Nephron progenitor cell (in vitro differentiated cells): ENCODE data around the gene CD47.

Source experiments
- DNase-seq: peaks from one replicate; pipeline ENCODE4 v3.0.0; 2021
- H3K27ac Mint-ChIP-seq: 2 replicates; pipeline ENCODE4 v1.8.0; 2021; ENCODE audit warnings: mild to moderate bottlenecking, moderate library complexity, mixed read lengths
- H3K27me3 Mint-ChIP-seq: 2 replicates; pipeline ENCODE4 v1.8.0; 2021; ENCODE audit warnings: mild to moderate bottlenecking, low read depth, mixed read lengths; ENCODE audit not compliant: poor library complexity
- H3K36me3 Mint-ChIP-seq: 2 replicates; pipeline ENCODE4 v1.8.0; 2021; ENCODE audit warnings: low read depth, mixed read lengths
- H3K4me1 Mint-ChIP-seq: 2 replicates; pipeline ENCODE4 v1.8.0; 2021; ENCODE audit warnings: mixed read lengths
- H3K4me3 Mint-ChIP-seq: 2 replicates; pipeline ENCODE4 v1.8.0; 2021; ENCODE audit warnings: mild to moderate bottlenecking, moderate library complexity, mixed read lengths
- H3K9me3 Mint-ChIP-seq: 2 replicates; pipeline ENCODE4 v1.8.0; 2021; ENCODE audit warnings: mild to moderate bottlenecking, moderate library complexity, mixed read lengths
- TF ChIP-seq, protein P1 (sequence below): fragments of 200-600 bp; sonication (generic); IDR thresholded peaks from 2 replicates; pipeline ENCODE4 v1.5.0; 2021; ENCODE audit warnings: antibody characterized with exemption

The CD47 gene

DNA sequence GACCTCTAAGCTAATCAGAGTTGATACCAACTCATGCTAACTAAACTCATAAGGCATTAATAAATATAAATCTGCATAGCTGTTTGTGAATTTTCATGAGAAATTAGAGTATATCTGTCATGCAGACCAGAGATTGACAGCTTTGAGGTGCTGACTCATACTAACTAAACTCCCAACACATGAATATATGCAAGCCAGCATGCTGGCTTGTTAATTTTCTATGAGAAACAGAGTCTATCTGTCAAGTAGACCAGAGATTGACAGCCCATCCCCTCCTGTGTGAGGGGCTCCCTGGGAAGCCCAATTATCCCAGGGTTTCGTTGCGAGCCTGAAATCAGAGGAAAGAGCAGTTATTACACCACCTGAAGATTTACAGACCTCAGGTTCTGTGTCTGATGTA is 69.3 kb downstream of the CD47 start:
- Mint-ChIP-seq H3K36me3 (no peaks in the 10 kb centered on the region), H3K27ac (no peak overlapping the region), H3K4me3 (no peak overlapping the region), H3K27me3 (peaks cover 3% of the 10 kb centered on the region), H3K9me3 (peaks cover under 1% of the 10 kb centered on the region), H3K4me1 (no peaks in the 10 kb centered on the region)
- no peak for DNase-seq
- TF ChIP-seq, protein P1, sequence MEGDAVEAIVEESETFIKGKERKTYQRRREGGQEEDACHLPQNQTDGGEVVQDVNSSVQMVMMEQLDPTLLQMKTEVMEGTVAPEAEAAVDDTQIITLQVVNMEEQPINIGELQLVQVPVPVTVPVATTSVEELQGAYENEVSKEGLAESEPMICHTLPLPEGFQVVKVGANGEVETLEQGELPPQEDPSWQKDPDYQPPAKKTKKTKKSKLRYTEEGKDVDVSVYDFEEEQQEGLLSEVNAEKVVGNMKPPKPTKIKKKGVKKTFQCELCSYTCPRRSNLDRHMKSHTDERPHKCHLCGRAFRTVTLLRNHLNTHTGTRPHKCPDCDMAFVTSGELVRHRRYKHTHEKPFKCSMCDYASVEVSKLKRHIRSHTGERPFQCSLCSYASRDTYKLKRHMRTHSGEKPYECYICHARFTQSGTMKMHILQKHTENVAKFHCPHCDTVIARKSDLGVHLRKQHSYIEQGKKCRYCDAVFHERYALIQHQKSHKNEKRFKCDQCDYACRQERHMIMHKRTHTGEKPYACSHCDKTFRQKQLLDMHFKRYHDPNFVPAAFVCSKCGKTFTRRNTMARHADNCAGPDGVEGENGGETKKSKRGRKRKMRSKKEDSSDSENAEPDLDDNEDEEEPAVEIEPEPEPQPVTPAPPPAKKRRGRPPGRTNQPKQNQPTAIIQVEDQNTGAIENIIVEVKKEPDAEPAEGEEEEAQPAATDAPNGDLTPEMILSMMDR: no peak

DNA sequence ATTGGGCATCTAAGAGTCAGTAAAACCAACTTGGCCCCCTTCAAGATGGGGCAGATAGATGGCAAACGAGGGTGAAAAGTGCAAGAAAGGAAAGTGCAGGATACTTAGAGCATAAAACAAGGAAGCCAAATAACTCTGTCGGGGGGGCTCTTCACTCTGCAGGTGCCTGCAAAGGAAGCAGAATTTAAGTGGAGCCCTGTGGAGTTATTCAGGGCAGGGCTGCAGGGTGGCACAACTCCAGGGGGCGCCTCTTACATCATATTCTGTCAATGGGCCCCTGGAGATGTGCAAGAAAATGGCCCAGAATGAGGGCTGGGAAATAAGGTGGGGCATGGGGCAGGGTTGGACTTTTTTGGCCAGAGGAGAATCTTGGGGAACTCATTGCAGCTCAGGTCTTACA is 69.7 kb downstream of the CD47 start:
- TF ChIP-seq, protein P1: no peak
- H3K36me3 Mint-ChIP-seq: no peaks in the 10 kb centered on the region
- H3K27me3 Mint-ChIP-seq: peaks cover 3% of the 10 kb centered on the region
- no peak overlapping the region for H3K4me3 Mint-ChIP-seq
- no peaks in the 10 kb centered on the region for H3K4me1 Mint-ChIP-seq
- DNase-seq: no peak
- H3K9me3 Mint-ChIP-seq: no peaks in the 10 kb centered on the region
- H3K27ac Mint-ChIP-seq: no peak overlapping the region

DNA sequence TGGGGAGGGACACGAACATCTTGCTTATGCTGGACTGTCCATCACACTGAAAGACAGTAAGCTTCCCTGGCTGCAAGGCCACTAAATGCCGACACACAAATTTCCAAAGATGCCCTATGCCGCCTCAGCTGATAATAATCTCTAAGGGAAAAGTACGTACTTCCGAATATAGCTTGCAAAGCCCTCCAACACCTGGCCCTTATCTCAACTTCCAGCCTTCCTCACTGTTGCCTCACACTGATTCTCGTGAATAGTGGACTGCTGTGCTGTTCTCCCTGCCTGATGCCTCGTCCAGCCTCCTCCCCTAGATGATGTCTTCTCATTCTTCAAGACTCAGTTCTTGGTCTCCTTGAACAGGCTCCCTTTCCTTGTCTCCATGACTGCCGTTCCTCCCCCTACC is 72.3 kb downstream of the CD47 start:
- peaks cover 5% of the 10 kb centered on the region for H3K27me3 Mint-ChIP-seq
- H3K27ac Mint-ChIP-seq: no peak overlapping the region
- no peaks in the 10 kb centered on the region for H3K4me1 Mint-ChIP-seq
- no peaks in the 10 kb centered on the region for H3K36me3 Mint-ChIP-seq
- DNase-seq: no peak
- no peak overlapping the region for H3K4me3 Mint-ChIP-seq
- TF ChIP-seq, protein P1: no peak
- no peaks in the 10 kb centered on the region for H3K9me3 Mint-ChIP-seq

DNA sequence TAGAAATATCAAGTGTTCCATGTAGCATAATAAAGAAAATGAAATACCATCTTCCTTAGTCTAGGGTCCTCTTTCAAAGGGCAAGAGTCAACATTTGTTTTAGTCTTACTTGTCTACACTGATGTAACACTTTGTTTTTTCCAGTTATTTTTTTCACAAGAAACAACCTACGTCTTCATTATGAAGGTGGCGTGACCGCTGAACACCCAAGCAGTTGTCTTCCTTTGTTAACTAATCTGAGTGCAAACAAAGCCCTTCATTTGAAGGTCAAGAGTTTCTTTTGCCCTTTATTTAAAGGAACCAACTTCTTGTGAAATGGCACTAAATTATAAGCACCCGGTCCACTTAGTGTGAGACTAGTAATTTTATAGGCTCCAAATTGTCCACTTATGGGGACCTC is 73.2 kb downstream of the CD47 start:
- DNase-seq: no peak
- TF ChIP-seq, protein P1: no peak

DNA sequence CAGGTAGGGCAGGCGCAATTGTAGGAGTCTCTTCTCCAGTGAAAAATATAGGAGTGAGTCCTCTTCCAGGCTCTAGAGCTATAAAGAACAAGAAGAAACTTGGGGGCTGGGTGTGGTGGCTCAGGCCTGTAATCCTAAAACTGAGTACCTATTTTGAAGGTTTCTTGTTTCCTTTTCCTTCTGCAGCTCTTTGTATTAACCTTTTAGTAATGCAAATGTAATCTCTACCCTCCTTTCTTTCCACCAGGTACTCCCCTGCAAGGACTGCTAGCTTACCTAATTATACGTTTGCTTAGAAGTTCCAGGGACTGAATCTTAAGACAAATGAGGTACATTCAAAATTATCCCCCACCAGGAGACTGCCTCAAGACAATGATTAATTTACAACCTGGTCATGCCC is 75.9 kb downstream of the CD47 start:
- no peak overlapping the region for H3K4me3 Mint-ChIP-seq
- H3K4me1 Mint-ChIP-seq: no peaks in the 10 kb centered on the region
- H3K27ac Mint-ChIP-seq: no peak overlapping the region
- H3K27me3 Mint-ChIP-seq: peaks cover 5% of the 10 kb centered on the region
- H3K9me3 Mint-ChIP-seq: no peaks in the 10 kb centered on the region
- TF ChIP-seq, protein P1: no peak
- no peak for DNase-seq
- no peaks in the 10 kb centered on the region for H3K36me3 Mint-ChIP-seq

More for the DNA sequence above, 73.2 kb downstream of the CD47 start:
- no peak overlapping the region for H3K27ac Mint-ChIP-seq
- H3K4me1 Mint-ChIP-seq: no peaks in the 10 kb centered on the region
- no peaks in the 10 kb centered on the region for H3K36me3 Mint-ChIP-seq
- no peak overlapping the region for H3K4me3 Mint-ChIP-seq
- H3K9me3 Mint-ChIP-seq: no peaks in the 10 kb centered on the region
- peaks cover 5% of the 10 kb centered on the region for H3K27me3 Mint-ChIP-seq

DNA sequence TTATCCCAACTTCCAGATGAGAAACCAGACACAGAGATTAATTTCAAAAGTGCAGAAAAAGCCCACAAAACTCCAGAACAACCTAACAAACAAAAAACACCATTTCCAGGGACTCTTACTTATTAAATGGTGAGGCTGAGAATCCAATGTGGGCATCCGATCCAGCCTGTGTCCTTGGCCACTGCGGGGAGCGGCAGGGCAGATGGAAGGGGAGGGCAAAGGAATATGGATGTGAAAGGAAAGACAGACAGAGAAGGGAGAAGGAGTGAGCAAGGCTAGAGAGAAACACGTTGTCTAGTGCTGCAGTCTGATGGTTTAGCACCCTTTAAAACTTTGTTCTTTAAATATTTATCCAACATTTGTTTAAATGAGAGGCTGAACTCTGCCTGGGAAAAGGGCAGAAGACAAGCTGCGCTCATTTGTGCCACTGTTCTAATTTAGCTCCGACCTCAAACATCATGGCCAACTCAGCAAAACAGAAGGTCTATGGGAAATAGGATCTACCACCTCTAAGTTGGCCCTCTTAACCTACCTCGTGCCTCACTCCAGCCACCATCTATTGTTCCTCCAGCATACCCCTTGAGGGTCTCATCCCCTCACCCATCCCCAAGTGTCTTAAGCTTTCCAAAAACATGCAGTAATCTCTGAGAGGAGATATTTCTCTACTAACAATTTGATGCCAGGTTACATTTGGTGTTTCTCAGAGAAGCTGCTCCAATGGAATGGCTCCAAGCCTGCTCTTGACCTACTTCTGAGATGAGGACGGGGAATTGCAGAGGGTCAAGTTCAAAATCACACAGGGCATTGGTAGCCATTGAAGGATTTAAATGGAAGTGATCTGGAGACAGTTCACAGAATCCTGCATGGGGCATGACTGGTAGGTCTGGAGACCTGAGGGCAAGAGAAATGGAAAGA is 77.4 kb downstream of the CD47 start:
- Mint-ChIP-seq H3K36me3 (no peaks in the 10 kb centered on the region), H3K4me3 (no peak overlapping the region), H3K4me1 (no peaks in the 10 kb centered on the region), H3K27me3 (peaks cover 3% of the 10 kb centered on the region), H3K9me3 (no peaks in the 10 kb centered on the region), H3K27ac (no peak overlapping the region)
- DNase-seq: no peak
- TF ChIP-seq, protein P1: no peak
